ENCODE data around the gene OSGEP. TPM values are rescaled to one million over a fixed set of nuclear protein-coding genes. Genes with fewer than 3 reads are reported as not detected.

OSGEP gene
- total RNA-seq, 2 donors from 2014 or later: 36.1 to 53.4 TPM

DNA sequence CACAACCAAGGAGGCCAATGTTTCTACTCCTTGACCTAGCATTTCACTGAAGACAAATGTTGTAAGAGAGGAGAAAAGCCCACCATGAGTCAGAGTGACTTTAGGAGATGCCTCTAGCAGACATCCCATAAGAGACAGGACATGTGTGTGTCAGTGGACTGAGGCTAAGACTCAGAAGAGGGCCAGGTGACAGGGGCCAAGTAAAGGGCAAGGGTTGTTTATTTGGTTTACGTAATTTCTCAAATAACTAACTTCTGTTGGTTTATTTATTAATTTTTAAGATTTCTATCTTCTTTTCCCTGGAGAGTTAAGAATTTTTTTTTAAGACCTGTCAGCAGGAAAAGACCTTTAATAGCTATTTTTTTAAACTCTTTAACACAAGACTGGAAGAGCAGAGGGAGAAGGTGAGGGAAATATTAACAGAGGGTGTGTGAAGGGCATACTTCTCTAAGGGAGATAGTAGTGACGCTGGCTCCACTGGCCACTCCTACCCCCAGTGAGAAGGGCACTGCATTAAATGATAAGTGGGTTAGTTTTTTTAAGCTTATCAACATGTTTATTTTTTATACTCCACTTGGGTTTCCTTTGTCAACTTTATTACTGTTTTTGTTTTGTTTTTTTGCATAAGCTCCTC lies 18.0 kb upstream of the OSGEP start:
- intact Hi-C loops (cut with DNase I): no loop called here
- peak overlapping the region in 2 of 4 donors; percentile 8 to 16 for H3K27ac ChIP-seq
- TF ChIP-seq CTCF (IDR thresholded peaks at IDR 0.05) (no peak), POLR2A (IDR thresholded peaks at IDR 0.05) (no peak)
- peaks cover 31% of the 10 kb centered on the region for H3K4me1 ChIP-seq
- WGBS, 2 donors: 33 to 36% methylated on average over 2 of the region's 2 CpGs
- no peak for DNase-seq
- no peak overlapping the region for H3K4me3 ChIP-seq
- no peaks in the 10 kb centered on the region for H3K27me3 ChIP-seq
- H3K36me3 ChIP-seq (replicated peaks in 1 of 2; ENCODE audit: insufficient read depth in 1 of 2, low read depth in 2 of 2): peaks cover 0 to 17% of the 10 kb centered on the region in 2 donors
- H3K9me3 ChIP-seq: no peaks in the 10 kb centered on the region
- ATAC-seq: no peak

- intact Hi-C loops (cut with DNase I): no loop called here
These were observed 15.9 kb upstream of the OSGEP start for GRCh38 chr14:20470603-20470901.

GRCh38 chr14:20469890-20470602 lies 15.4 kb upstream of the OSGEP start:
- TF ChIP-seq POLR2A (IDR thresholded peaks at IDR 0.05): no peak
- TF ChIP-seq CTCF (IDR thresholded peaks at IDR 0.05): no peak
- Histone ChIP-seq H3K36me3 (replicated peaks in 1 of 2; ENCODE audit: insufficient read depth in 1 of 2, low read depth in 2 of 2) (no peaks in the 10 kb centered on the region), H3K4me1 (peaks cover 26% of the 10 kb centered on the region), H3K27me3 (no peaks in the 10 kb centered on the region), H3K4me3 (peak overlapping the region; percentile 33), H3K9me3 (no peaks in the 10 kb centered on the region), H3K27ac (peak overlapping the region; percentile 85 to 94 (median 88))
- intact Hi-C loops (cut with DNase I): loop anchor here (10.0 kb wide), 1 partner anchor 135 kb away; no protein-coding TSS in a partner anchor
- WGBS, 2 donors: 1 to 3% methylated on average over 12 of the region's 12 CpGs
- DNase-seq (peak; percentile 26 to 66 (median 40)), ATAC-seq (peak; percentile 33)

More at GRCh38 chr14:20470603-20470901, 15.9 kb upstream of the OSGEP start:
- H3K27me3 ChIP-seq: no peaks in the 10 kb centered on the region
- no peak overlapping the region for H3K4me3 ChIP-seq
- no peaks in the 10 kb centered on the region for H3K36me3 ChIP-seq (replicated peaks in 1 of 2; ENCODE audit: insufficient read depth in 1 of 2, low read depth in 2 of 2)
- H3K27ac ChIP-seq: peak overlapping the region in 3 of 4 donors; percentile 85 to 94 (median 87)
- 0 to 2% methylated on average over 2 of the region's 2 CpGs for WGBS, 2 donors
- DNase-seq (no peak), ATAC-seq (no peak)
- TF ChIP-seq CTCF (IDR thresholded peaks at IDR 0.05) (no peak), POLR2A (IDR thresholded peaks at IDR 0.05) (no peak)
- peaks cover 26% of the 10 kb centered on the region for H3K4me1 ChIP-seq
- no peaks in the 10 kb centered on the region for H3K9me3 ChIP-seq

DNA sequence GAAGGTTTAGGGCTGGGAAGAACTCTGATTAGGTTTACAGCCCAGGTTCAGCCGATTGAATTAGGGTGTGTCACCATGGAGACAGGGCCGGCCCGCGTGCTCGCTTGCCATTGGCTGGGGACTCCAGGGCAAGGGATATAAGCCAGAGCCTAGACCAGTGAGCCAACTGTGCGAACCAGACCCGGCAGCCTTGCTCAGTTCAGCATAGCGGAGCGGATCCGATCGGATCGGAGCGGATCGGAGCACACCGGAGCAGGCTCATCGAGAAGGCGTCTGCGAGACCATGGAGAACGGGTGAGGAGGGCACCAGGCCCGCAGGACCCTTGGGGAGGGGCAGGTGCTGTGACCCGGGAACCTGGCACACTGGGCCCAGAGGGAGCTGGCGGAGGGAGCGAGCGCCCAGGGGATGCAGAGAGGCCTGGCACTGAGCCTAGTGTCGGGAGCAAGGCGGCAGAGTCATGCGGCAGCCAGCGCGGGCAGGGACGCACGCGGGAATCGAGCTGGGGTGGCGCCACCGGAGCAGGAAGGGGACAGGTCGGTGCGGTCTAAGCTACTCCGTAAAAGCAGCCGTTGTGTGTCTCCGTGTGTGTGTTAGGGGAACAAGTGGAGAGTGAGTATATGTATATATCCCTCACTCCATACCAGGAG lies 14.8 kb upstream of the OSGEP start, which contains the start of gene PNP:
PNP (plus strand) TSS at position 165 of the 648 bp plus-strand sequence; CDS start at position 284, 119 bp downstream.
- intact Hi-C loops (cut with DNase I): loop anchor here (10.0 kb wide), 1 partner anchor 135 kb away; no protein-coding TSS in a partner anchor
- peaks cover 26% of the 10 kb centered on the region for H3K4me1 ChIP-seq

More for the DNA sequence above, 14.8 kb upstream of the OSGEP start, which contains the start of gene PNP:
- TF ChIP-seq POLR2A (IDR thresholded peaks at IDR 0.05) (peak; percentile 96 to 99 (median 99)), CTCF (IDR thresholded peaks at IDR 0.05) (no peak)
- DNase-seq (peak; percentile 89 to 93 (median 93)), ATAC-seq (peak; percentile 96)
- Histone ChIP-seq H3K4me3 (peak within 1 kb of the TSS; percentile 33), H3K27me3 (no peaks in the 10 kb centered on the region), H3K9me3 (no peaks in the 10 kb centered on the region), H3K27ac (peak within 1 kb of the TSS; percentile 85 to 94 (median 88)), H3K36me3 (replicated peaks in 1 of 2; ENCODE audit: insufficient read depth in 1 of 2, low read depth in 2 of 2) (no peaks in the 10 kb centered on the region)
- WGBS, 2 donors: 0% methylated on average over 17 to 40 of the region's 40 CpGs

Data from body of pancreas (tissue), 4 donors.